Fibroblast of lung (primary cell): ENCODE results near the gene LRMDA. TPM values are rescaled to one million over a fixed set of nuclear protein-coding genes. Genes with fewer than 3 reads are reported as not detected.

Experiments
- DNase-seq, 2 donors: peaks; one replicate each; pipeline versions ENCODE4 v3.0.0 to v3.0.0-alpha.2; 2010; ENCODE audit warnings: low read depth in 2 of 2
- H2AFZ ChIP-seq: 2 replicates; pipeline ENCODE4 v1.5.1; 2012; ENCODE audit warnings: low read length, control low read depth, inconsistent platforms
- H3K27ac ChIP-seq: 2 replicates; pipeline ENCODE4 v1.5.1; 2011; ENCODE audit warnings: low read length, control low read depth; ENCODE audit not compliant: insufficient read depth
- H3K27me3 ChIP-seq: 2 replicates; pipeline ENCODE4 v1.5.1; 2011; ENCODE audit warnings: mild to moderate bottlenecking, low read length; ENCODE audit not compliant: control insufficient read depth, insufficient read depth
- H3K36me3 ChIP-seq: 2 replicates; pipeline ENCODE4 v1.5.1; 2011; ENCODE audit warnings: low read length; ENCODE audit not compliant: control insufficient read depth, insufficient read depth
- H3K4me1 ChIP-seq: 2 replicates; pipeline ENCODE4 v1.5.1; 2011; ENCODE audit warnings: low read length; ENCODE audit not compliant: control insufficient read depth, insufficient read depth; ENCODE audit errors: extremely low read depth
- H3K4me2 ChIP-seq: 2 replicates; pipeline ENCODE4 v1.5.1; 2011; ENCODE audit warnings: low read length, control low read depth; ENCODE audit not compliant: insufficient read depth; ENCODE audit errors: extremely low read depth
- H3K4me3 ChIP-seq, 4 experiments: fragments of 200-600 bp in 1 of 4; sonication (generic) in 1 of 4; replicated peaks in 1 of 4; 2 replicates each; pipeline ENCODE4 v1.5.1; 2011 to 2016; ENCODE audit warnings: low read length in 4 of 4, low read depth in 3 of 4, mild to moderate bottlenecking in 3 of 4, control low read depth in 2 of 4, inconsistent platforms in 1 of 4, mixed read lengths in 1 of 4; ENCODE audit not compliant: insufficient read depth in 1 of 4; ENCODE audit errors: control extremely low read depth in 1 of 4
- H3K79me2 ChIP-seq: 2 replicates; pipeline ENCODE4 v1.5.1; 2012; ENCODE audit warnings: mild to moderate bottlenecking, low read length, inconsistent platforms; ENCODE audit not compliant: control insufficient read depth, insufficient read depth
- H3K9ac ChIP-seq: 2 replicates; pipeline ENCODE4 v1.5.1; 2011; ENCODE audit warnings: mild to moderate bottlenecking, low read length, control low read depth; ENCODE audit not compliant: insufficient read depth
- H3K9me3 ChIP-seq: 2 replicates; pipeline ENCODE4 v1.5.1; 2012; ENCODE audit warnings: low read depth, low read length; ENCODE audit not compliant: control insufficient read depth, insufficient read depth
- H4K20me1 ChIP-seq: 2 replicates; pipeline ENCODE4 v1.5.1; 2011; ENCODE audit warnings: low read length; ENCODE audit not compliant: control insufficient read depth, insufficient read depth; ENCODE audit errors: extremely low read depth
- EZH2 ChIP-seq: IDR thresholded peaks from 2 replicates; pipeline ENCODE4 v1.5.1; 2012; ENCODE audit warnings: low read length, control low read depth, mild to moderate bottlenecking; ENCODE audit errors: missing control alignments
- polyA plus RNA-seq, 2 donors: library from polyadenylated mRNA; depleted of rRNA in 1 of 2; stranded (reverse) in 1 of 2; unstranded in 1 of 2; fragments of >200 nt; gene quantifications; 2 replicates each; pipeline ENCODE4 v1.2.1, GENCODE V29; 2011 to 2012; ENCODE audit warnings: missing spikeins in 1 of 2
- total RNA-seq: library from RNA; depleted of rRNA; stranded (reverse); fragments of >200 nt; gene quantifications from 2 replicates; pipeline ENCODE4 v1.2.1, GENCODE V29; 2014
- TF ChIP-seq, protein P1 (sequence below), 2 donors: IDR thresholded peaks in 1 of 2; conservative IDR thresholded peaks in 1 of 2; 1 replicate in 1 of 2; 2 replicates in 1 of 2; pipeline ENCODE4 v1.5.1; 2011 to 2012; ENCODE audit warnings: low read length in 2 of 2, control low read depth in 1 of 2, inconsistent platforms in 1 of 2, low read depth in 1 of 2, mild to moderate bottlenecking in 1 of 2

The LRMDA gene
- total and polyA plus RNA-seq, 2 donors (not counting 1 experiment from before 2014, with no cell fraction given): 1.7 to 2.0 TPM

- TF ChIP-seq, protein P1, sequence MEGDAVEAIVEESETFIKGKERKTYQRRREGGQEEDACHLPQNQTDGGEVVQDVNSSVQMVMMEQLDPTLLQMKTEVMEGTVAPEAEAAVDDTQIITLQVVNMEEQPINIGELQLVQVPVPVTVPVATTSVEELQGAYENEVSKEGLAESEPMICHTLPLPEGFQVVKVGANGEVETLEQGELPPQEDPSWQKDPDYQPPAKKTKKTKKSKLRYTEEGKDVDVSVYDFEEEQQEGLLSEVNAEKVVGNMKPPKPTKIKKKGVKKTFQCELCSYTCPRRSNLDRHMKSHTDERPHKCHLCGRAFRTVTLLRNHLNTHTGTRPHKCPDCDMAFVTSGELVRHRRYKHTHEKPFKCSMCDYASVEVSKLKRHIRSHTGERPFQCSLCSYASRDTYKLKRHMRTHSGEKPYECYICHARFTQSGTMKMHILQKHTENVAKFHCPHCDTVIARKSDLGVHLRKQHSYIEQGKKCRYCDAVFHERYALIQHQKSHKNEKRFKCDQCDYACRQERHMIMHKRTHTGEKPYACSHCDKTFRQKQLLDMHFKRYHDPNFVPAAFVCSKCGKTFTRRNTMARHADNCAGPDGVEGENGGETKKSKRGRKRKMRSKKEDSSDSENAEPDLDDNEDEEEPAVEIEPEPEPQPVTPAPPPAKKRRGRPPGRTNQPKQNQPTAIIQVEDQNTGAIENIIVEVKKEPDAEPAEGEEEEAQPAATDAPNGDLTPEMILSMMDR (conservative IDR thresholded peaks at IDR 0.05 in 1 of 2, IDR thresholded peaks at IDR 0.05 in 1 of 2; ENCODE audit: low read depth in 1 of 2, low read length in 2 of 2): peak; percentile 54 to 55
- TF ChIP-seq EZH2: no peak
- Histone ChIP-seq H3K9me3 (no peaks in the 10 kb centered on the region), H3K79me2 (no peaks in the 10 kb centered on the region), H3K27ac (no peak overlapping the region), H4K20me1 (no peaks in the 10 kb centered on the region), H3K9ac (no peak overlapping the region), H3K4me1 (no peaks in the 10 kb centered on the region), H3K4me2 (peak overlapping the region; percentile 4), H3K36me3 (no peaks in the 10 kb centered on the region), H3K27me3 (no peaks in the 10 kb centered on the region), H3K4me3 (no peak overlapping the region), H2AFZ (no peak overlapping the region)
- DNase-seq: peak; percentile 83 to 97
These were observed 655.6 kb downstream of the LRMDA start for GRCh38 chr10:76086761-76087639.

DNA sequence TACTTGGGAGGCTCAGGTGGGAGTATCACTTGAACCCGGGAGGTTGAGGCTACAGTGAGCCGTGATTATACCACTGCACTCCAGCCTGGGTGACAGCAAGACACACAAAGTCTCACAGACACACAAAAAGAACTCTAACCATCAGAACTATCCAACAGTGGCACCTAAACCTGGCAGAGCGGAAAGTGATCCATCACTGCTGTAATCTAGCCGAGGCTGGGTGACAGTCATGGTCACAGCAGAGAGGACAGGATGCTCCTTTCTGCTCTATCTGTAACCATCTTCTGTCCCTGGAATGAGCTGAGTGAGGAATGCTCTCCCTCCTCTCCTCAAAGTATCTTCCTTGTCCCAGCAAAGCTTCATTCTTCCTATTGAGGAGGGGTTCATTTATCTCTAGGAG lies 656.6 kb downstream of the LRMDA start:
- TF ChIP-seq EZH2: no peak
- TF ChIP-seq, protein P1 (conservative IDR thresholded peaks at IDR 0.05 in 1 of 2, IDR thresholded peaks at IDR 0.05 in 1 of 2; ENCODE audit: low read depth in 1 of 2, low read length in 2 of 2): no peak
- H3K4me3 ChIP-seq: no peak overlapping the region
- no peaks in the 10 kb centered on the region for H3K27me3 ChIP-seq
- H3K4me2 ChIP-seq: no peak overlapping the region
- no peak overlapping the region for H2AFZ ChIP-seq
- no peaks in the 10 kb centered on the region for H3K79me2 ChIP-seq
- no peaks in the 10 kb centered on the region for H3K9me3 ChIP-seq
- H3K27ac ChIP-seq: no peak overlapping the region
- H3K36me3 ChIP-seq: no peaks in the 10 kb centered on the region
- no peak for DNase-seq
- H3K9ac ChIP-seq: no peak overlapping the region
- no peaks in the 10 kb centered on the region for H3K4me1 ChIP-seq
- no peaks in the 10 kb centered on the region for H4K20me1 ChIP-seq

DNA sequence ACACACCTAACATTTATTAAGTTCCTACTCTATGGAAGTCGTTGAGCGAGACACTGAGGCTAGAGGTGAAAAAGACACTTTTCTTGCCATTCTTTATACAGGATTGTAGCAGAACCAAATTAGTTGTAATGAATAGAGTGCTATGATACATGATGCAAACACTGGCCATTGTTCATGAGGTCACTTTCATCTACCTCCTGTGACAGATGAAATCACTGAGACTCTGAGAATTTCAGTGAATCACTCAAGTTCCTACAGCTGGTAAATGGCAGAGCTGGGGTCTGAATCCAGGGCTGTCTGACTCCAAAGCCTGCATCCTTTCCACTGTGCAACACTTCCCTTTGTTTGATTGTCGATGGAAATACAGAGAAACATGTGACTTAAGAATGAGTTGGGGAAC lies 657.6 kb downstream of the LRMDA start:
- peak in 1 of 2 donors; percentile 47 for DNase-seq
- Histone ChIP-seq H3K4me1 (no peaks in the 10 kb centered on the region), H3K27me3 (no peaks in the 10 kb centered on the region), H3K9me3 (no peaks in the 10 kb centered on the region), H3K36me3 (no peaks in the 10 kb centered on the region), H3K4me3 (no peak overlapping the region), H4K20me1 (no peaks in the 10 kb centered on the region), H3K9ac (no peak overlapping the region), H3K27ac (no peak overlapping the region), H3K79me2 (no peaks in the 10 kb centered on the region), H2AFZ (no peak overlapping the region), H3K4me2 (no peak overlapping the region)
- TF ChIP-seq, protein P1 (conservative IDR thresholded peaks at IDR 0.05 in 1 of 2, IDR thresholded peaks at IDR 0.05 in 1 of 2; ENCODE audit: low read depth in 1 of 2, low read length in 2 of 2): no peak
- TF ChIP-seq EZH2: no peak
